DMS153 treated with DMSO at 0.1 percent for 48 hours (cell line): ENCODE measurements around the gene CLDN17.

Source experiments
- DNase-seq: peaks from one replicate; lab custom pipeline; 2025; ENCODE audit not compliant: unreplicated experiment; lab: John Stamatoyannopoulos, UW

The CLDN17 gene

GRCh38 chr21:30126576-30126975 lies 40.0 kb downstream of the CLDN17 start:
- DNase-seq, result no peak

- DNase-seq, result no peak
These were observed 49.0 kb downstream of the CLDN17 start for GRCh38 chr21:30117631-30118030.

DNA sequence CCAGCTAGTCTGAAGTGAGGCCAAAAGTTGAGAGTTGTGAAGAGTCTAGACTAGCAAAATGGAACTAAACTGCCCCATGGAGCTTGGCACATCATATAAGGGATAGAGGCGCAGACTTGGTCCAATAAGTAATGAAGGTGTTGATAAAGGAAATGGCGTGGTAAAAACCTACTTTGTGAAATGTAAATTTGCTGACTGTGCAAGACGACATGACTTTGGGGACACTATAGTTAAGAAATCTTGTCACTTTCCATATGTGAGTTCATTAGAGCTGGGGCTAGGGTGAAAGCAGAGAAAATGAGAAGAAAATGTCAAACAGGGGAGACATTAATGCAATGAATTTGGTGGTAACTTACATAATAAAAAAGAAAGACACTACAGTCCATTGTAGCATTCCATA lies 50.1 kb downstream of the CLDN17 start:
- DNase-seq, result no peak
